HG03196 (cell line): ENCODE results near the gene PNKD.
A peak's percentile ranks its signal among the peaks of the same experiment; 100 is the strongest.
"Not testable (repeated sequence)": the region's sequence is repeated elsewhere in the genome, so short reads cannot be mapped to it uniquely, and the experiment has no call there.

ENCODE experiments used
- ATAC-seq: cut with Tn5 transposase; IDR thresholded peaks from one replicate; pipeline ENCODE4 v1.9.1; 2021; ENCODE audit not compliant: unreplicated experiment

Gene PNKD

DNA sequence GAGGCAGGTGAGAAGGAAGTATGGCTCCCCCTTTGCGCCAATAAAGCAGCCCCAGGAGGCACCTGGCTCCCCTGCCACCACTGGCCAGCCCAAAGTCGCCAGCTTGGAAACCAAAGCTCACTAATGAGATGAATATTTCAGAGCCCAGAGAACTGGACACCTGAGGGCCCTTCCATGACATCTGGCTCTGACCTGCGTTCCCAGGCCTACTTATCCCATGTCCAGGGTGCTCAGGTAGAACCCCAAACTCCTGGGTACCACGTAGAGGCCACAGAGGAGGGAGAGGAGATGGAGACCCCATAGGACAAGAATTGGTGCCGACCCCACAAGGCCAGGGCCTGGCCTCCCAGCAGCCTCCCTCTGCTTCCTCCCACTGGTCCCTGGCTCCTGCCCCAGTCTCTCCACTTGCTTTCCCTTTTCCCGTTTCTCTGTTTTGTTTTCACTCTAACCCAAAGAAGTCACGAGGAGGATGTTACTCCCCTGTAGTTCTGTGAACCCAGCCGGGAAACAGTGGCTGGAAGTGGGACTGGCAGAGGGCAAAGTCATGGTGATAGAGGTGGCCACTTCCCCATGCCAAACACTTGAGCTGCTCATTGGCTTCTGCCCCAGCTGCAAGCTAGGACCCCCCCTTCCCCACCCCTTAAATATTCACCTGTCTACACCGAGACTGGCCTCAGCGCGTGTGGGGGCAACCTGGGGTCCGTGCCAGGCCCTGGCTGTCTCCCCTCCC lies 21.2 kb downstream of the PNKD start:
- no peak for ATAC-seq

DNA sequence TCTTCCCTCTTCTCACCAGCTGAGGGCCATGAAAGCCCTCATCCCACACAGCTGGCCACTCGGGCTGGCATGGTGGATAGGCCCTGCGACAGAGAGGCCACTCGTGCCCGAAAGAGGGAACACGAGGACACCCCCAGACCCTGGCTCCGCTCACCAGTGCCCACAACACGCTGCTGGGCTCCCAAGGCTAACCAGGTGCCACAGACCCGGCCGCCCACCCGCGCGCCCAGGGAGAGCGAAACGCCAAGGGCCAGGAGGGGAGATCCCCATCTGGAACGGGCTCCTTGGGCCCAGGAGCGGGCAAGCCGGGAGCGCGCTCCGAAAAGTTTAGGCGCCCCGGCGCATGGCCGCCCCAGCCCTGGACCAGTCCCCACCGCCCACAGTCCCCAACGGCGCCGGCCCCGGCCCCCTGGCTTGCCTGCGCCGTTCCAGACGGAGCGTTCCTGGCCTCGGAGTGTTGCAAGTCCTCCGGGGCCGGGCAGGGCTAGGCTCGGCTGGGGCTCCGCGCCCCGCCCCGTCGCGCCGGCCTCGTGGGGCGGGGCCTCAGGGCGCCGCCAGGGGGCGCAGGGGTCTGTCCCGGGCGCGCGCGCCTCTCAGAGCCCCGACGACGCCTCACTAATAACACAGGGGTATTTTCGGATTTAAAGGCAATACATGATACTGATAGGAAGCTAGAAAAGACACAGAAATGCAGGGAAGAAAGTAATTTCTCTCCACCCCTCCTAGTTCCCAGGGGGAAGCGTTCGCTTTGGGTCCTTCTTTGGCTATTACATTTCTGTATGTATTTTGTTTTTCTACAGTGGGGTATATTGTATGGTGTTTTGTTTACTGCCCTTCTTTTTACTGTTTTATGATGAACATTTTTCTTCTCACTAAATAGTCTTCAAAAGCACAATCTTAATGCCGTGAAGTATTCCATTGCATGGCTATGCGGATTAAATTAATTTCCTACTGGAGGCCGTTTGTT lies 22.0 kb downstream of the PNKD start, which contains the start of gene TMBIM1:
Gene TMBIM1, minus strand, starts transcription at position 456 of the 967 bp plus-strand sequence. CDS start 10,362 bp downstream, outside the sequence.
- peak; percentile 65 for ATAC-seq

DNA sequence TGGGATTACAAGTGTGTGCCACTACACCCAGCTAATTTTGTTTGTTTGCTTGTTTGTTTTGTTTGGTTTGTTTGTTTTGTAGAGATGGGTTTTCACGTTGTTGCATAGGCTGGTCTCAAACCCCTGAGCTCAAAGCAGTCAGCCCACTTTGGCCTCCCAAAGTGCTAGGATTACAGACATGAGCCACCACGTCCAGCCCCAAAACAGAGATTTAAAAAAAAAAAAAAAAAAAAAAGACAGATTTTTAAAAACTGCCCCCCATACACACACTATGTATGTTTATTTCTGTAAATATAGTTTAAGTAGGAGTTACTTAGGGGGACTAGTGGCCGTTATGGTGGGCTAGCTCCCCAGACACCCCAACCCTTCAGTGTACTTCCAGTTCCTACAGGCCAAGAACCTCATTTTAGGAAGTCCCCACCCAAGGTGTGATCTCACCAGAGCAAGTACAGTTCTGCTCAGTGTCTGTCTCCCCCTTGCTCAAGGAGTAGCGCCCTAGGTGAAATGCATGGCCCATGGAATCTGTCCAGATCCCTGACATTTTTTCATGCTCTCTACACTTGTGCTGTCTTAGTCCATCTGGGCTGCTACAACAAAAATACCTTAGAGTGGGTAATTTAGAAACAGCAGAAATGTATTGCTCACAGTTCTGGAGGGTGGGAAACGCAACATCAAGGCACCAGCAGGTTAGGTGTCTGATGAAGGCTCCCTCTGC lies 23.6 kb downstream of the PNKD start:
- no peak for ATAC-seq

DNA sequence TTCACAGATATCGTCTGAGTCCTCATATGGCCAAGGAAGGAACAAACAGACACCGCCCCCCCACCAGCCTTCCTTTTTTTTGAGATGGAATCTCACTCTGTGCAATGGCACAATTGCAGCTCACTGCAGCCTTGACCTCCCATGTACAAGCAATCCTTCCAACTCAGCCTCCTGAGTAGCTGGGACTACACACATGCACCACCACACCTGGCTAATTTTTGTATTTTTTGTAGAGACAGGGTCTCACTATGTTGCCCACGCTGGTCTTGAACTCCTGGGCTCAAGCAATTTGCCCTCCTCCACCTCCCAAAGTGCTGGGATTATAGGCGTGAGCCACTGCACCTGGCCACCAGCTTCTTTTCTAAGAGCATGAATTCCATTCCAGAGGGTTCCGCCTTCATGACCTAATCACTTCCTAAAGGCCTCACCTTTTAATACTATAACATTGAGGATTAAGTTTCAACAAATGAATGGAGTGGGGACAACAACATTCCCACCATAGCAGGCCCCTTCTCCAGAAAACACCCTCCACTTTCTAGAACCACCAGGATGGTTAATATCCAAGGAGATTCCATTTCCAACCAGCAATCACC lies 24.2 kb downstream of the PNKD start:
- no peak for ATAC-seq

DNA sequence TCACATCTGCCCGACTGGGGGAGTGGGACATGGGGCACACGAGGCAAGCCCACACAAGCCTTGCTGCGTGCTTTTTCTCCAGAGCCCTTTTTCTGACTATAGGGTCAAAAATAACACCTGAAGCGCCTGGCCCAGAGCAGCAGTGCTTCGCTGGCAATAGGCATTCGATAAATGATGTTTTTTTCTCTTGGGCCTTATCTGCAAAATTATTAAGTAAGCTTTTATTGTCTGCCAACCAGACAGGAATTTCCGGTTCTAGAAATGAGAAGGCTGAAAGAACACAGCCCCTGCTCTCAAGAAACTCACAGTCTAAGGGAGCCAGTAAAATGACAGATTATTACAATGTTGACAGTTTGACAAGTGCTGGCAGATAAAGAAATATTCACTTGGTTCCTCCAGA lies 24.7 kb downstream of the PNKD start:
- no peak for ATAC-seq

DNA sequence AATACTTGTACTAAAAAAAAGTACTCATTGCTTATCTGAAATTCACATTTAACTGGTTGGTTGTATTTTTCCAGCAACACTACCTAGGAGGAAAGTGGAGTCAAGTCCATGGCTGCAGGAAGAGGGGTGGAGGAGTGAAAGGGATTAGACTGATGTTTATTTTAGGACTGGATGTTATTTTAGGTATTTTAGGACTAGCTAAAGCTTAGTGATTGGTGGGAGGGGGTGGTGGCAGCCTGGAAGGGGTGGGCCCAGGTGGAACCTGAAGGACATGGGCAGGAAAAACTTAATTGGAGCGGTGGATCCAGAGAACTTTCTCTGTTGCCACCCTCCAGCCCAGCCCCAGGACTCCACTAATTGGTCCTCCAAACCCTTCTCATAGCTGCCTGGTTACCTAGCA lies 25.9 kb downstream of the PNKD start:
- ATAC-seq, result no peak

DNA sequence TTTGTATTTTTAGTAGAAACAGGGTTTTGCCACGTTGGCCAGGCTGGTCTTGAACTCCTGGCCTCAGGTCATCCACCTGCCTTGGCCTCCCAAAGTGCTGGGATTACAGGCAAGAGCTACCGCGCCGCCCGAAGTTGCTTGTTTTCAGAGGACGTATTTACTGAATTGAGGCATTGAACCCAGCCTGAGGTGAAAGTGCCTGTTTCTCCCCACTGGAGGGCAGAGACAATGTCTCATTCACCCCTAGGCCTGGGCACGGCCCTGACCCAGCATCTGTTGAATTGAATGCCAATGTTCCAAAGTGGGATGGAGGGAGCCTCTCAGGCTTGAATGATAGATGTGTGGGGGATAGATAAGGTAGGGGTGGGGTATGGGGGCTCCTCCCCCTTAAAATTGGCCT lies 26.5 kb downstream of the PNKD start:
- ATAC-seq, result no peak

DNA sequence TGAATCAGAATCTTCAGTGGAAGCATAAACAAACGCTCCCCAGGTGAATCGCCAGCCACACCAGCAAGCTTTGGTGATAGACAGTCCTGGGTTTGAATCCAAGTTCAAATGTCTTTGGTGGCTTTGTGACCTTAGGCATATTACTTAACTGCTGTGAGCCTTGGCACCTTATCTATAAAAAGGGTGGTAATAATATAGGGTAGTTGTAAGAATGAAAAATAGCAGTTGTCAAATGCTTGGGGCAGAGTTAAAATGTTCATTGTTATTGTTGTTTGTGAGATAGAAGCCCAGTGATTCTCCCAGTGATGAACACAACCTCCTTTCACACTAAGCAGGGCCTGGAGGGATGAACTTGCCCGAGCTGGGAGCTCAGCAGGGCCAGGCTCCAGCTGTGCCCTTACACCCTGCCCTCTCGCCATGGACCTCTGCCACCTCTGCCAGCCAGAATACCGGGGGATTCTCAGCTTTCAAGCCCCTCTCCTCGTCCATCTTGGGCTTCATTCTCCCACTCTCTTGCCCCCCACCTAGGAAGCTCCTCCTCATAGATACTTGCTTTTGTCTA lies 28.1 kb downstream of the PNKD start:
- ATAC-seq, result no peak

DNA sequence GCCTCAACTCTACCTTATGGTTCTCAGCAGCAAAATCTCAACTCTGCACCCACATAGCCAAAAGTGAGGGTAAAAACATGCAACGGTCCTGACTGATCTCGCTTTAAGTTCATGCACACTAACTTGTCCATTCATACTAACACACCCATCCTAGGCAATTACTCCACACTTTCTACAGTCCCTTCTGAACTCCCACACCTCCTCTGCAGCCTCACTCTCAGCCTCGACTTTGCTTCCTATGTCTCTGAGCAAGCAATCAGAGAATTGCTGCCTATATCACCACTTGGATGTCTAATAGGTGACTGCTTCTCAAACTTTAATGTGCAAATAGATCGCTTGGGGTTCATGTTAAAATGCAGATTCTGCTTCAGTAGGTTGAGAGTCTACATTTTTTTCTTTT lies 29.8 kb downstream of the PNKD start:
- no peak for ATAC-seq

DNA sequence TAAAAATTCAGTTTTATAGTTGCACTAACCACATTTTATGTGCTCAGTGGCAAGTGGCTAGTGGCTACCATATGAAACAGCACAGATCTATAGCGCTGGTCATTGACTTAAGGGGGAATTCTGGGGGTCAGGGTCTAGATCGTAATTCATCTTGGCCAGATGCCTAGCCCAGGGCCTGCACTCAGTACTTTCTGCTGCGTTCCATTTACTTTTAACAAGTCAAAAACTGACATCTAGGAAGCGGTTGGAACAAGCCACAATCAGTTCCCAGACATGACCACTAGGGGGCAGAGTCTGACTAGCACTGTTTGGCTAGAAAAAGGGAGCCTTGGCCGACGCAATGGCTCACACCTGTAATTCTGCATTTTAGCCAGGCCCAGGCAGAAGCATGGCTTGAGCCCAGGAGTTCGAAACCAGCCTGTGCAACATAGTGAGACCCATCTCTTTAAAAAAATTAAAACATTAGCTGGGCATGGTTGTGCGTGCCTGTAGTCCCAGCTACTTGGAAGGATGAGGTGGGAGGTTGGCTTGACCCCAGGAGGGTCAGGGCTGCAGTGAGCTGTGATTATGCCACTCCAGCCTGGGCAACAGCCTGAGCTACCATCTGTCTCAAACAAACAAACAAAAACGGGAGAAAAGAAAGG lies 31.0 kb downstream of the PNKD start:
- peak; percentile 74 for ATAC-seq

DNA sequence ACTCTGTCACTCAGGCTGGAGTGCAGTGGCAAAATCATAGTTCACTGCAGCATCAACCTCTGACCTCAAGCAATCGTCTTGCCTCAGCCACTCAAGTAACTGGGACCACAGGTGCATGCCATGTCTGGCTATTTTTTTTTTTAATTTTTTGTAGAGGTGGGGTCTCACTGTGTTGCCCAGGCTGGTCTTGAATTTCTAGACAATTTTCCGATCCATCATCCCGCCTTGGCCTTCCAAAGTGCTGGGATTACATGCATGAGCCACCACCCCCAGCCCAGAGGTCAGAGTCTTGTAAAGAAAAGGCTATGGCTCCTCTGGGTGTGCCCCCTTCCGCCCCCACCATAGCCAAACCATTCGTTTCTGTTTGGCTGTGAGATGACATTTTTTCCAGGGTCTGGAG lies 35.1 kb downstream of the PNKD start:
- no peak for ATAC-seq

DNA sequence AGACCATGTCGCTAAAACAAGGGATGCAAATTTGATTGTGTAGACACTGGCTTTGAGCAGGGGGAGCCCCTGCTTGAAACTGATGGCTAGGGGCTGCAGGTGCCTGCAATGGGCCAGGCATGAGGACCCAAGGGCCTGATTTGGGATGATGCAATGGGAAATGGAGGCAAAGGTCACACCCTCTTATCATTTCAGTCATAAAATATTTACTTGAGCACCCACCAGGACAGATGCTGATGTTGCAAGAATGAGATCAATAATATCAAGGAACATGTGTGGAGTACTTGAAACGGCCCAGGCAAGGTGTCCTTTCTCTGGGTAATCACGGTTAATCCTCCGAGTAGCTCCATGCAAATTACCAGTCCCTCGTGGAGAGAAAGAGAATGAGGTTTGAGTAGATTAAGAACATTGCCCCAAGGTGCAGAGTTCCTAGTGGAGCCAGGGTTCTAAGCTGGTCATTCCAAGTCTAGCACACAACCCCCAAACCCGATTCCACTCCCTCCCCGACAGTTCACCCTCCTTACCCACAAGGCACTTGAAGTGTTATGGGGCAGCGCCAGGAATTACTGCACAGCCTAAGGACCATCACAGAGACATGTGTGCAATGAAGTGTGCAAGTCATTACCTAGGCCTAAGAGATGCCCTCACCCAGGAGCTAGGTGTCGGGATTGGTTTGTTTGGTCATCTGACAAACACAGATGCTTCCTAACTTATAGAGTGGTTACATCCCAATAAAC lies 36.0 kb downstream of the PNKD start:
- no peak for ATAC-seq

DNA sequence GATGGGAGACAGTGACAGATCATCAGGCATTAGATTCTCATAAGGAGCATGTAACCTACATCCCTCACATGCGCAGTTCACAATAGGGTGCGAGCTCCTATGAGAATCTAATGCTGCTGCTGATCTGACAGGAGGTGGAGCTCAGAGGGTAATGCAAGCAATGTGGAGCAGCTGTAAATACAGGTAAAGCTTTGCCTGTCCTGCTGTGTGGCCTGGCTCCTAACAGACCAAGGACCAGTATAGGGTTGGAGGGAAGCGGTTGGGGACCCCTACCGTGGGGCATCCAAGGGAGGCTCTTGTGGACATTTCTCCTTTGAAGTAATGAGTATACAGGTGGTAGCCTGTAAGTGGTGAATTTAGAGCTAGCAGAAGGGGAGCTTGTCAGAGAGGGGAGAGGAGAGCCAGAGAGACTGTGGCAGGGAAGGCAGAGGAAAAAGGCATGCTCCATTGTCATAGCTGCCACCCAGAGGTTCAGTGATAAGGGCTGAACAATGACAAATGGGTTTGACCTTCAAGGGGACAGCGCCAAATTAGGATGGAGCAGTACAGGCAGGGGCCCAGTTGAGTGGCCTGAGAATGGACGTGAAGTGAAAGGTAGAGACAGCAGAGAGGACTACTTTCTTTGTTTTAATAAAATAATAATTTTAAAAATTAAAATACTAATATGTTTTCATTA lies 37.2 kb downstream of the PNKD start:
- no peak for ATAC-seq

DNA sequence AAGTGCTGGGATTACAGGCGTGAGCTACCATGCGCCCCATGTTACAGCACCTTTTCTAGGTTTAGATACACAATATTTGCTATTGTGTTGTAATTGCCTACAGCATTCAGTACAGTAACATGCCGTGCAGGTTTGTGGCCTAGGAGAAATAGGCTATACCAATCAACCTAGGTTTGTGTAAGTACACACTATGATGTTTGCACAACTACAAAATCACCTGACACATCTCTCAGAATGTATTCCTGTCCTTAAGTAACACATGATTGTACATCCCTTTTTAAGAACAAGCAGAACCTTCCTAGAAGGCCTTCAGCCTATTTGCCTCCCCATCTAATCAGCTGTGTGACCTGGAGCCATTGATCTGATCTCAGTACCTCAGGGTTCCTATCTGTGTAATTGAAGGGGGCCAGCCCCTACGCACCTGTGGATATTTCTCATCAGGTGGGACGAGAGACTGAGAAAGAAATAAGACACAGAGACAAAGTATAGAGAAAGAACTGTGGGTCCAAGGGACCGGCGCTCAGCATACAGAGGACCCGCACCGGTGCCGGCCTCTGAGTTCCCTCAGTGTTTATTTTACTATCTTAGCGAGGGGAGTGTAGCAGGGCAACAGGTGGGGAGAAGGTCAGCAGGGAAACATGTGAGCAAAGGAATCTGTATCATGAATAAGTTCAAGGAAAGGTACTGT lies 40.7 kb downstream of the PNKD start:
- ATAC-seq, result no peak

DNA sequence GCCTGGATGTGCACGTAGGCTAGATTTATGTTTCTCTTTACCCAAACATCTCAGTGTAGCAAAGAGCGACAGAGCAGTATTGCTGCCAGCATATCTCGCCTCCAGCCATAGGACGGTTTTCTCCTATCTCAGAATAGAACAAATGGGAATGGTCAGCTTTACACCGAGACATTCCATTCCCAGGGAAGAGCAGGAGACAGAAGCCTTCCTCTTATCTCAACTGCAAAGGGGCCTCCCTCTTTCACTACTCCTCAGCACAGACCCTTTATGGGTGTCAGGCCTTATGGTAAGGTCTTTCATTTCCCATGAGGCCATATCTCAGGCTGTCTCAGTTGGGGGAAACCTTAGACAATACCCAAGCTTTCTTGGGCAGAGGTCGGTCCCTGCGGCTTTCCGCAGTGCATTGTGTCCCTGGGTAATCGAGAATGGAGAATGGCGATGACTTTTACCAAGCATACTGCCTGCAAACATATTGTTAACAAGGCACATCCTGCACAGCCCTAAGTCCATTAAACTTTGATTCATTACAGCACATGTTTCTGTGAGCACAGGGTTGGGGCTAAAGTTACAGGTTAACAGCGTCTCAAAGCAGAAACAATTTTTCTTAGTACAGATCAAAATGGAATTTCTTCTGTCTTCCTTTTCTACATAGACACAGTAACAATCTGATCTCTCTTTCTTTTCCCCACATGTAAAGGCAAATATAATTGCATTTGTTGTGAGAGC lies 41.4 kb downstream of the PNKD start:
- ATAC-seq, result not testable (repeated sequence)

DNA sequence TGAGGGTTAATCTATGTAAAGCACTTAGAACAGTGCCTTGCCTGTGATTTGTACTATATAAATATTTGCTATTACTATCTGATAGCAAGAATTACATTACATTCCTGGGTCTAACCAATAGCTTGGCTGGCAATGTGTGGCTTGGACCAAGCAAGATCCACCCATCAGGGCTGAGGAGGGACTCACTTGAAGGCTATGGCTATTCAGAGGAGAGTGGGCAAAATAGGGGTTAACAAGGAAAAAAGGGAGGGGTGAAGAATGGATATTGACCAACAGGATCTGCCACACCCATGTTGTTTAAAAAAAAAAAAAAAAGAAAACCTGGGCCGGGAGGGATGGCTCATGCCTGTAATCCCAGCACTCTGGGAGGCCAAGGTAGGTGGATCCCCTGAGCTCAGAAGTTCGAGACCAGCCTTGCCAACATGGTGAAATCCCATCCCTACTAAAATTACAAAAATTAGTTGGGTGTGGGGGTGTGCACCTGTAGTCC lies 42.0 kb downstream of the PNKD start:
- no peak for ATAC-seq

DNA sequence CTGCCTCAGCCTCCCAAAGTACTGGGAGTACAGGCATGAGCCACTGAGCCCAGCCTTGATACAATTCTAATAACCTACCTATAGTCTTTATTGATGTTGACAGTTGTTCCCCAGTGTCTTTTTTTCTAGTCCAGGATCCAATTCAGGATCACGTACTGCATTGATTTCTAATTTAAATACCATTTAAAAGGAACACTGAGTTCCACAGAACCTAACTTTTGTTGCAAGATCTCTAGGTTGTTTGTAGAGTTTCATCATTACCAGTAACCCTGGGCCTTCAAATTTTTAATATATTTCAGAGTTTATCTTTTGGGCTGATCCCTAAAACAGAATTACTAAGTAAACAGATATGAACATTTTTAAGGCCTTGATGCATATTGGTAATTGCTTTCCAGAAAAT lies 43.0 kb downstream of the PNKD start:
- ATAC-seq, result no peak

DNA sequence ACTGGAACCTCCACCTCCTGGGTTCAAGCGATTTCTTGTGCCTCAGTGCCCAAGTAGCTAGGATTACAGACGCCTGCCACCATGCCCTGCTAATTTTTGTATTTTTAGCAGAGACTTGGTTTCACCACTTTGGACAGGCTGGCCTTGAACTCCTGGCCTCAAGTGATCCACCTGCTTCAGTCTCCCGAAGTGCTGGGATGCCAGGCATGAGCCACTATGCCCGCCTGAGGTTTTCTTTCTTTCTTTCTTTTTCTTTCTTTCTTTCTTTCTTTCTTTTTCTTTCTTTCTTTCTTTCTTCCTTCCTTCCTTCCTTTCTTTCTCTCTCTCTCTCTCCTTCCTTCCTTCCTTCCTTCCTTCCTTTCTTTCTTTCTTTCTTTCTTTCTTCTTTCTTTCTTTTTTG lies 44.4 kb downstream of the PNKD start:
- ATAC-seq, result not testable (repeated sequence)
